Right lobe of liver (tissue), 6 donors: ENCODE data around the gene FANCC. TPM values are rescaled to one million over a fixed set of nuclear protein-coding genes. Genes with fewer than 3 reads are reported as not detected.
A peak's percentile ranks its signal among the peaks of the same experiment; 100 is the strongest.

ENCODE experiments used
- ATAC-seq, 4 donors: fragments of 200-7000 bp; cut with Tn5 transposase; one replicate each; pipeline ENCODE4 v1.9.1; 2020; ENCODE audit warnings: mild to moderate bottlenecking in 4 of 4, moderate library complexity in 4 of 4
- DNase-seq, 3 donors: peaks; one replicate each; pipeline ENCODE4 v3.0.0-alpha.2; 2020
- H3K27ac ChIP-seq, 3 donors: fragments of 200-600 bp; one replicate each; pipeline ENCODE4 v1.8.0; 2022
- H3K27me3 ChIP-seq, 2 donors: fragments of 200-600 bp; one replicate each; pipeline ENCODE4 v1.8.0; 2022
- H3K36me3 ChIP-seq, 4 donors: fragments of 200-600 bp; sonication (generic) in 1 of 4; one replicate each; pipeline versions ENCODE4 v1.5.1 to v1.8.0; 2017 to 2022; ENCODE audit warnings: control low read depth in 1 of 4
- H3K4me1 ChIP-seq, 4 donors: fragments of 200-600 bp; sonication (generic) in 1 of 4; one replicate each; pipeline versions ENCODE4 v1.5.1 to v1.8.0; 2017 to 2022; ENCODE audit warnings: control low read depth in 1 of 4
- H3K4me3 ChIP-seq, 3 donors: fragments of 200-600 bp; one replicate each; pipeline ENCODE4 v1.8.0; 2022
- H3K9me3 ChIP-seq, 4 donors: fragments of 200-600 bp; sonication (generic) in 1 of 4; one replicate each; pipeline versions ENCODE4 v1.5.1 to v1.8.0; 2017 to 2022; ENCODE audit warnings: control low read depth in 1 of 4
- CTCF ChIP-seq, 4 donors: fragments of 200-600 bp in 3 of 4; fragments of 450-650 bp in 1 of 4; IDR thresholded peaks; one replicate each; pipeline versions ENCODE4 v1.5.1 to v1.8.0; 2016 to 2022; ENCODE audit warnings: antibody characterized with exemption in 4 of 4, mild to moderate bottlenecking in 2 of 4
- POLR2A ChIP-seq: fragments of 450-650 bp; IDR thresholded peaks from one replicate; pipeline ENCODE4 v1.6.1; 2017; ENCODE audit warnings: antibody characterized with exemption, mild to moderate bottlenecking
- WGBS: methylation state at CpG from one replicate; pipeline ENCODE4 v1.1.6; 2018; ENCODE audit warnings: low coverage, low lambda C conversion rate; ENCODE audit not compliant: insufficient coverage; ENCODE audit errors: missing lambda C conversion rate; 5-methylcytosine and 5-hydroxymethylcytosine counted together
- intact Hi-C, 2 donors: fragments of 100-400 bp; cut with DNase I; formaldehyde crosslinking; loops; one replicate each; pipeline versions ENCODE4 v1.11.2 to v1.14.1; 2022
- total RNA-seq, 6 experiments: library from RNA; depleted of rRNA in 2 of 6; stranded (reverse); fragments of >200 nt in 2 of 6; fragmentation: NEBNext Ultra II Directional in 3 of 6; extraction: Animal tissue kit (Norgen Biotek cat#: 25700) in 3 of 6; gene quantifications; one replicate each; pipeline versions ENCODE4 v1.1.0 to v1.2.4, GENCODE V29; 2016 to 2023
- donor health status: DM: no; HTN: yes; CAD: no.
- donor health status: DM: no; HTN: no; CAD: no.
- donor health status: DM: no; HTN: no; CAD: no.
- donor health status: DM: no; HTN: yes; CAD: no.
- donor health status: DM: no; HTN: yes; CAD: no.

Gene FANCC
- total RNA-seq, 6 experiments from 2014 or later = 8.1 to 27.9 (median 13.2) TPM

DNA sequence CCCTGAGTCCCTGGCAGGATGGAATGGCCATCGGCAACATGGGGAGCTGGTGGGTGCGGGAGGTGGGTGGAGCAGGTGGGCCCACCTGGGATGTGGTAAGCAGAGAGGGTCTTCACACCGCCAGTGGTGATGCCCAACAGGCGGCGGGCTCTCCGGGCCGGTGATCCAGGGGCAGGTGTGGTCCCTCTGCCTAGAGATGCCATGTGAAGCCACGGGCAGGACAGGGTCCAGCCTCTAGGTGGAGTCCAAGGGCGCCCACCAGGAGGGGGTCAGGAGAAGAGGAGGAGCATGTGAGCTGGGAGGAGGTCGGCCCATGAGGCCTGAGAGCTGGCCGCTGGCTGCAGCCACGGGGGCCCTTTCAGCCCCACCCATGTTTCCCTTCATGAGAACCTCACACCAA is 221.1 kb downstream of the FANCC start:
- intact Hi-C loops = no loop called here
- H3K27ac ChIP-seq = no peak overlapping the region
- peaks cover 0 to 10% (median 0%) of the 10 kb centered on the region in 4 donors for H3K36me3 ChIP-seq
- no CpG with 5 or more reads among the region's 12 CpGs for WGBS
- ATAC-seq (peak in 3 of 4 donors; percentile 3 to 40 (median 18)), DNase-seq (peak in 1 of 3 donors; percentile 45)
- H3K4me1 ChIP-seq = no peaks in the 10 kb centered on the region
- no peaks in the 10 kb centered on the region for H3K9me3 ChIP-seq
- no peaks in the 10 kb centered on the region for H3K27me3 ChIP-seq
- TF ChIP-seq CTCF (IDR thresholded peaks at IDR 0.05) = no peak
- TF ChIP-seq POLR2A = no peak
- no peak overlapping the region for H3K4me3 ChIP-seq

DNA sequence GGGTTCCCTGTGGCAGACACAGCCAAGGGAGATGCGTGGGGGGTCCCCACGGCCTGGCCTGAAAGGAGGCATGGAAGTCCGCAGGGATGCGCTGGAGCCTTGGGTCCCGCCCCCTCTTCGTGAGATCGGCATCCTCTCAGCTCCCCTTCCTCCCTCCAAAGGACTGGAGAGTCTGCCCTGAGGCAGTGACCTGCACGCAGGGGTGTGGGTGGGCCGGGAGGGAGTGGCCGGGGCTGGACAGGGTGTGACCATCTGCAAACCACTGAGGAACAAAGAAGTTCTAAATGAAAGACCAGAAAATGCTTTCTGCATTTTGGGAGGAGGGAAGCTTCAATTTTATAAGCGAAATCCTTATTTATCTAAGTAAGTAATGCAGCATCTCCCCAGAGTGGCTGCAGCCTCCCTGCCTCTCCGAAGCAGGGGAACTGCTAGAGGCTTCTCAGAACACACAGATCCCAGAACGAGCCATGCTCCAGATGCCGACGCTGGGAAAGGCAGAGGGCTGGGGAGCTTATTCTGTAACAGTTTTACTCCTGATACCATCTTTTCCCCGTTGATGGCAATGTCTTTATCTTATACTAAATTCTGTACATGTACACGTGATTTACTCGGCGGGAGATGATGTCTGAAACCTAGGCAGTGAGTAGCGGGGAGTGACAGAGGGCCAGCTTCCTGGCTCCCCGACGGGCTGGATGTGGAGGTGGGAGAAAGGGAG is 221.7 kb downstream of the FANCC start:
- intact Hi-C loops = no loop called here
- Histone ChIP-seq H3K9me3 (no peaks in the 10 kb centered on the region), H3K36me3 (peaks cover 0 to 9% (median 0%) of the 10 kb centered on the region in 4 donors), H3K27me3 (no peaks in the 10 kb centered on the region), H3K4me3 (no peak overlapping the region), H3K27ac (no peak overlapping the region), H3K4me1 (no peaks in the 10 kb centered on the region)
- 85% methylated on average over 18 of the region's 22 CpGs for WGBS
- DNase-seq (no peak), ATAC-seq (no peak)
- TF ChIP-seq POLR2A = no peak
- TF ChIP-seq CTCF (IDR thresholded peaks at IDR 0.05) = no peak

DNA sequence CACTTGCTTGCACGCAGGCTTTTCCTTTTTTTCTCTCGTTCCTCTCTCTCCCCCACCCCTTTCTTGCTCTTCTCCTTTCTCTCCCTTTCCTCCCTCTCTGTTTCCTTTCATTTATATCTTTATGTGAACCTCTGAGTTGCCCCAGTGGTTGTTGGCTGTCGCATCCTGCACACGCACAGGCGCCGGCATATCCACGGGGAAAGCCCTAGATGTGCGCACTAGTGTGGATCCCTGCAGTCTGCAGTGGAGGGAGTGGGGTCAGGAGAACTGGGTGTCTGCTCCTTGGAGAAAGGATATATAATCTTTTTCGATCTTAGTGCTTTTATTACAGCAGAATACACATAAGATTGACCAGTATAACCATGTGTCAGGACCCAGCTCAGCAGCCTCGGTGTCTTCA is 223.5 kb downstream of the FANCC start:
- TF ChIP-seq CTCF (IDR thresholded peaks at IDR 0.05) (no peak), POLR2A (no peak)
- no peak overlapping the region for H3K27ac ChIP-seq
- H3K9me3 ChIP-seq = no peaks in the 10 kb centered on the region
- no peaks in the 10 kb centered on the region for H3K36me3 ChIP-seq
- no peak overlapping the region for H3K4me3 ChIP-seq
- WGBS = 72% methylated on average over 9 of the region's 10 CpGs
- ATAC-seq = no peak
- no peaks in the 10 kb centered on the region for H3K27me3 ChIP-seq
- intact Hi-C loops = no loop called here
- DNase-seq = no peak
- H3K4me1 ChIP-seq = peaks cover 0 to 14% (median 0%) of the 10 kb centered on the region in 4 donors

DNA sequence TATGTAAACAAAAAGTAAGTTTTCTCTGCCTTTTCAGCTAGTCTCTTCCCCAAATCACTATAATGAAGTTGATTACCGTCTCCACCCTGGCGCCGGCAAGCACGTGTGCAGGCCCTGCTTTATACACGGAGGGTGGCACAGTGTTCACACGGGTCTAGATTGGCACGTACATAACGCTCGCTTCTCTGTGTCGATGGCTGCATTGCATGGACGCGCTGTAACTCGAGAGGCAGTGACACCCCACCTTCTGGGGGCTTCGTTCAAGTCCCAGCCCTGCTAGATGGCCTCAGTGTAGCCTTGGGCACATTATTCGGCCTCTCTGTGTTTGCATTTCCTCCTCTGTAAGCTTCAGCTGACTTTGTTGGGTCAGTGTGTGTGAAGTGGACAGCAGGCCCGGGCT is 223.9 kb downstream of the FANCC start:
- Histone ChIP-seq H3K9me3 (no peaks in the 10 kb centered on the region), H3K4me3 (no peak overlapping the region), H3K4me1 (peaks cover 0 to 14% (median 0%) of the 10 kb centered on the region in 4 donors), H3K36me3 (no peaks in the 10 kb centered on the region), H3K27me3 (no peaks in the 10 kb centered on the region), H3K27ac (no peak overlapping the region)
- ATAC-seq (no peak), DNase-seq (no peak)
- TF ChIP-seq CTCF (IDR thresholded peaks at IDR 0.05) (no peak), POLR2A (no peak)
- WGBS = 82% methylated on average over 9 of the region's 16 CpGs
- intact Hi-C loops = no loop called here
